Liver (tissue), 3 donors: ENCODE results near the gene RRAGB.

Experiments used
- GABPA ChIP-seq, 2 donors: IDR thresholded peaks in 1 of 2; conservative IDR thresholded peaks in 1 of 2; 2 replicates each; pipeline ENCODE4 v1.6.1; 2016; ENCODE audit warnings: antibody characterized with exemption in 2 of 2, mild to moderate bottlenecking in 1 of 2, moderate library complexity in 1 of 2
- RAD21 ChIP-seq, 2 donors: IDR thresholded peaks; 2 replicates each; pipeline ENCODE4 v1.6.1; 2016; ENCODE audit warnings: antibody characterized with exemption in 2 of 2, mild to moderate bottlenecking in 2 of 2
- TF ChIP-seq, protein P1 (sequence below): fragments of 150-350 bp; IDR thresholded peaks from 2 replicates; pipeline ENCODE4 v1.5.1; 2017; ENCODE audit warnings: improper control_type of control experiment, low read depth, low read length; ENCODE audit not compliant: missing input control
- TF ChIP-seq, protein P2 (sequence below): IDR thresholded peaks from 2 replicates; pipeline ENCODE4 v1.6.1; 2016; ENCODE audit warnings: antibody characterized with exemption
- donor health status: healthy.
- donor health status: healthy.

DNA sequence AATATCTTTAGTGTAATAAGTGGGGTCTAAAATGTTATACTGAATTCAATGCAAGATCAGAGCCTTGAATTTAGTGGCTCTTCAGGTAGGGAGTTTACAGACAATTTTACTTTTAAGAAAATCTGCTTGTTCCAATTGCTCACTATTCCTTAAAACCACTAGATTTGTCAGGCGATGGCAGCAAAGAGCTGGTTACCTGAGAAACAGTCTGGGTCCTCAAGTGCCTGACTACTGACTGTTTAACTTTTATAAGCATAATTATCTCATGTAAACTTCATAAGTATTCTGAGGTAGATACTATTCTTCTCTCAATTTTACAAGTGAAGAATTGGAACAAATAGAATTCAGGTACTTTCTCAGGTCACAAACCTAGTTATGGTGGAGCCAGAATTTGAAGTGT lies 84.3 kb downstream of the RRAGB start:
- TF ChIP-seq, protein P1, sequence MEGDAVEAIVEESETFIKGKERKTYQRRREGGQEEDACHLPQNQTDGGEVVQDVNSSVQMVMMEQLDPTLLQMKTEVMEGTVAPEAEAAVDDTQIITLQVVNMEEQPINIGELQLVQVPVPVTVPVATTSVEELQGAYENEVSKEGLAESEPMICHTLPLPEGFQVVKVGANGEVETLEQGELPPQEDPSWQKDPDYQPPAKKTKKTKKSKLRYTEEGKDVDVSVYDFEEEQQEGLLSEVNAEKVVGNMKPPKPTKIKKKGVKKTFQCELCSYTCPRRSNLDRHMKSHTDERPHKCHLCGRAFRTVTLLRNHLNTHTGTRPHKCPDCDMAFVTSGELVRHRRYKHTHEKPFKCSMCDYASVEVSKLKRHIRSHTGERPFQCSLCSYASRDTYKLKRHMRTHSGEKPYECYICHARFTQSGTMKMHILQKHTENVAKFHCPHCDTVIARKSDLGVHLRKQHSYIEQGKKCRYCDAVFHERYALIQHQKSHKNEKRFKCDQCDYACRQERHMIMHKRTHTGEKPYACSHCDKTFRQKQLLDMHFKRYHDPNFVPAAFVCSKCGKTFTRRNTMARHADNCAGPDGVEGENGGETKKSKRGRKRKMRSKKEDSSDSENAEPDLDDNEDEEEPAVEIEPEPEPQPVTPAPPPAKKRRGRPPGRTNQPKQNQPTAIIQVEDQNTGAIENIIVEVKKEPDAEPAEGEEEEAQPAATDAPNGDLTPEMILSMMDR: no peak
- no peak for TF ChIP-seq RAD21 (IDR thresholded peaks at IDR 0.05)
- no peak for TF ChIP-seq GABPA (IDR thresholded peaks at IDR 0.05 in 1 of 2, conservative IDR thresholded peaks at IDR 0.05 in 1 of 2)
- TF ChIP-seq, protein P2, sequence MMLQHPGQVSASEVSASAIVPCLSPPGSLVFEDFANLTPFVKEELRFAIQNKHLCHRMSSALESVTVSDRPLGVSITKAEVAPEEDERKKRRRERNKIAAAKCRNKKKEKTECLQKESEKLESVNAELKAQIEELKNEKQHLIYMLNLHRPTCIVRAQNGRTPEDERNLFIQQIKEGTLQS: no peak
